HL-60 (cell line): ENCODE results near the gene H2BK1.

Experiments
- DNase-seq, 2 experiments: peaks; one replicate each; pipeline ENCODE4 v3.0.0-alpha.2; 2010 to 2020; ENCODE audit warnings: low read depth in 1 of 2, low spot score in 1 of 2
- H3K27ac ChIP-seq: fragments of 250-450 bp; sonication (Bioruptor Pico); replicated peaks from 2 replicates; pipeline ENCODE4 v1.5.1; 2020; ENCODE audit warnings: mild to moderate bottlenecking, moderate library complexity
- H3K27me3 ChIP-seq: fragments of 250-450 bp; sonication (Bioruptor Pico); 2 replicates; pipeline ENCODE4 v1.5.1; 2021; ENCODE audit warnings: mild to moderate bottlenecking, moderate library complexity; ENCODE audit not compliant: insufficient read depth, poor library complexity, severe bottlenecking
- H3K4me3 ChIP-seq: replicated peaks from 2 replicates; pipeline ENCODE4 v1.5.1; 2011; ENCODE audit warnings: mild to moderate bottlenecking, control low read depth, low read length; ENCODE audit not compliant: insufficient read depth
- CTCF ChIP-seq: IDR thresholded peaks from one replicate; pipeline ENCODE4 v1.5.1; 2011; ENCODE audit warnings: low read length, control low read depth, inconsistent platforms; ENCODE audit not compliant: insufficient read depth
- GABPA ChIP-seq: IDR thresholded peaks from 2 replicates; pipeline ENCODE4 v1.6.1; 2012; ENCODE audit warnings: low read depth
- POLR2AphosphoS5 ChIP-seq: IDR thresholded peaks from 2 replicates; pipeline ENCODE4 v1.6.1; 2012; ENCODE audit warnings: low read depth
- REST ChIP-seq: IDR thresholded peaks from 2 replicates; pipeline ENCODE4 v1.6.1; 2012; ENCODE audit warnings: low read depth; ENCODE audit not compliant: insufficient replicate concordance
- SPI1 ChIP-seq: IDR thresholded peaks from 2 replicates; pipeline ENCODE4 v1.6.1; 2012; ENCODE audit warnings: low read depth, mild to moderate bottlenecking, borderline replicate concordance

Gene H2BK1

GRCh38 chr7:151207315-151207714, 3.0 kb downstream of the H2BK1 start:
- Histone ChIP-seq H3K4me3 (no peak overlapping the region), H3K27ac (no peak overlapping the region), H3K27me3 (peaks cover 3% of the 10 kb centered on the region)
- no peak for TF ChIP-seq CTCF
- DNase-seq, result no peak

GRCh38 chr7:151206914-151207313, 3.4 kb downstream of the H2BK1 start:
- Histone ChIP-seq H3K27ac (no peak overlapping the region), H3K27me3 (peaks cover 5% of the 10 kb centered on the region), H3K4me3 (no peak overlapping the region)
- TF ChIP-seq SPI1 (no peak), CTCF (no peak), REST (no peak), POLR2AphosphoS5 (no peak), GABPA (no peak)
- no peak for DNase-seq

GRCh38 chr7:151205730-151206129, 4.6 kb downstream of the H2BK1 start:
- TF ChIP-seq REST (no peak), POLR2AphosphoS5 (no peak), GABPA (no peak), SPI1 (no peak), CTCF (no peak)
- H3K27me3 ChIP-seq, result peaks cover 7% of the 10 kb centered on the region

GRCh38 chr7:151204383-151205032, 5.8 kb downstream of the H2BK1 start:
- Histone ChIP-seq H3K4me3 (no peak overlapping the region), H3K27me3 (peaks cover 7% of the 10 kb centered on the region), H3K27ac (no peak overlapping the region)
- no peak for TF ChIP-seq CTCF
- TF ChIP-seq GABPA, result no peak
- no peak for TF ChIP-seq REST
- TF ChIP-seq POLR2AphosphoS5, result no peak
- no peak for DNase-seq

More at GRCh38 chr7:151205730-151206129, 4.6 kb downstream of the H2BK1 start:
- H3K4me3 ChIP-seq, result no peak overlapping the region
- no peak for DNase-seq
- no peak overlapping the region for H3K27ac ChIP-seq
